Nephron (organoid): ENCODE data around the gene OR2AG2.

Source experiments
- H3K27ac Mint-ChIP-seq, 3 experiments: 2 replicates each; pipeline ENCODE4 v1.8.0; 2020; ENCODE audit warnings: mixed read lengths in 3 of 3, mild to moderate bottlenecking in 2 of 3, moderate library complexity in 1 of 3
- H3K27me3 Mint-ChIP-seq: 2 replicates; pipeline ENCODE4 v1.8.0; 2021; ENCODE audit warnings: low read depth, mild to moderate bottlenecking, moderate library complexity, mixed read lengths
- H3K36me3 Mint-ChIP-seq: 2 replicates; pipeline ENCODE4 v1.8.0; 2020; ENCODE audit warnings: low read depth, mixed read lengths
- H3K4me1 Mint-ChIP-seq: 2 replicates; pipeline ENCODE4 v1.8.0; 2020; ENCODE audit warnings: mixed read lengths
- H3K4me3 Mint-ChIP-seq, 3 experiments: 2 replicates each; pipeline ENCODE4 v1.8.0; 2020; ENCODE audit warnings: mild to moderate bottlenecking in 3 of 3, mixed read lengths in 3 of 3, moderate library complexity in 2 of 3
- H3K9me3 Mint-ChIP-seq: 2 replicates; pipeline ENCODE4 v1.8.0; 2020; ENCODE audit warnings: mixed read lengths
- CTCF ChIP-seq, 3 experiments: fragments of 200-600 bp; sonication (generic); IDR thresholded peaks; one replicate each; pipeline ENCODE4 v1.5.0; 2021; ENCODE audit warnings: antibody characterized with exemption in 3 of 3; ENCODE audit not compliant: unreplicated experiment in 3 of 3

The OR2AG2 gene

GRCh38 chr11:6799402-6799801 lies 27.6 kb upstream of the OR2AG2 start, which contains the start of gene OR6A2:
TSS of gene OR6A2 (minus strand) at chr11:6799689. CDS start at chr11:6795708, 3,981 bp downstream.
- H3K9me3 Mint-ChIP-seq = no peaks in the 10 kb centered on the region
- no peaks in the 10 kb centered on the region for H3K27me3 Mint-ChIP-seq
- H3K27ac Mint-ChIP-seq = no peak within 1 kb of the TSS
- no peak for TF ChIP-seq CTCF (IDR thresholded peaks at IDR 0.05; ENCODE audit: unreplicated experiment in 3 of 3)
- no peaks in the 10 kb centered on the region for H3K4me1 Mint-ChIP-seq
- H3K4me3 Mint-ChIP-seq = no peak within 1 kb of the TSS
- H3K36me3 Mint-ChIP-seq = no peaks in the 10 kb centered on the region

DNA sequence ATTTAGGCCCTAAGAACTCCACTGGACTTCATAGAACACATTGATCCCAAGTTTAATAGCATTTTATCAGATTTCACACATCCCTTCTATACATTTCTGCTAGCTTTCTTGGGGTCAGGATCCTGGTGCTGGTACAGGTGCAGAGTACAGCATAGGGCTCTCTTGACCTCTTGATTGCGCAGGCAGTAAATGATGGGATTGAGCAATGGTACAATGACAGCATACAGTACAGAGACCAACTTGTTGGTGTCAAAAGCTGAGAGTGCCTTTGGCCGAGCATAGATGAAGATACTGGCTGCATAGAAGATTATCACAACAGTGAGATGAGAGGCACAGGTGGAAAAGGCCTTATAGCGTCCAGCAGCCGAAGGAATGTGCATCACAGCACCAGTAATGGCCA lies 22.9 kb upstream of the OR2AG2 start:
- no peaks in the 10 kb centered on the region for H3K4me1 Mint-ChIP-seq
- no peak for TF ChIP-seq CTCF (IDR thresholded peaks at IDR 0.05; ENCODE audit: unreplicated experiment in 3 of 3)
- H3K9me3 Mint-ChIP-seq = no peaks in the 10 kb centered on the region
- no peak overlapping the region for H3K4me3 Mint-ChIP-seq
- no peaks in the 10 kb centered on the region for H3K36me3 Mint-ChIP-seq
- H3K27ac Mint-ChIP-seq = no peak overlapping the region
- H3K27me3 Mint-ChIP-seq = no peaks in the 10 kb centered on the region

- no peaks in the 10 kb centered on the region for H3K9me3 Mint-ChIP-seq
- no peak overlapping the region for H3K4me3 Mint-ChIP-seq
- no peaks in the 10 kb centered on the region for H3K36me3 Mint-ChIP-seq
- H3K27me3 Mint-ChIP-seq = no peaks in the 10 kb centered on the region
- no peak overlapping the region for H3K27ac Mint-ChIP-seq
- H3K4me1 Mint-ChIP-seq = no peaks in the 10 kb centered on the region
- TF ChIP-seq CTCF (IDR thresholded peaks at IDR 0.05; ENCODE audit: unreplicated experiment in 3 of 3) = no peak
Observed at GRCh38 chr11:6790546-6790945, 18.8 kb upstream of the OR2AG2 start.

DNA sequence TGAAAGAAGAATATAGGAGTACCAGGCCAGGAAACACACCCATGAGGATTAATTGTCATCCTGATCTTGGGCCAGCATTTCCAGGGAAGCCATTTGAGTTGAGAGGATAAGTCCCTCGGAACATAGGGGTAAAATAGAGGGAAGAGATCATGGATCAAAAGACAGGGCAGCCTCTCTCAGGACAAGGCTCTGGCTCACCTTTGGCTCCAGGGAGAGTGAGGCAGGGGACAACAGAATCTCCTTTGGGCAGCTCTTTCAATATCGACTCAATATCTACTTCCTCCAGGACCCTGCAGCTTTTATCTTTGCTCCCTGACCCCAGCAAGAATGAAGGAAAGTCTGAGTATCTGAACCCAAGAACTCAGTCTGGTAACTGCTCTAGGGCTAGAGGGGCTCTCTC lies 10.9 kb upstream of the OR2AG2 start, which contains the start of gene OR2AG1:
TSS of gene OR2AG1 (plus strand) at position 301 of the 400 bp plus-strand sequence. CDS start 2,018 bp downstream, outside the sequence.
- Mint-ChIP-seq H3K4me3 (no peak within 1 kb of the TSS), H3K27ac (no peak within 1 kb of the TSS), H3K36me3 (no peaks in the 10 kb centered on the region), H3K4me1 (no peaks in the 10 kb centered on the region), H3K9me3 (no peaks in the 10 kb centered on the region), H3K27me3 (peaks cover 3% of the 10 kb centered on the region)
- no peak for TF ChIP-seq CTCF (IDR thresholded peaks at IDR 0.05; ENCODE audit: unreplicated experiment in 3 of 3)

DNA sequence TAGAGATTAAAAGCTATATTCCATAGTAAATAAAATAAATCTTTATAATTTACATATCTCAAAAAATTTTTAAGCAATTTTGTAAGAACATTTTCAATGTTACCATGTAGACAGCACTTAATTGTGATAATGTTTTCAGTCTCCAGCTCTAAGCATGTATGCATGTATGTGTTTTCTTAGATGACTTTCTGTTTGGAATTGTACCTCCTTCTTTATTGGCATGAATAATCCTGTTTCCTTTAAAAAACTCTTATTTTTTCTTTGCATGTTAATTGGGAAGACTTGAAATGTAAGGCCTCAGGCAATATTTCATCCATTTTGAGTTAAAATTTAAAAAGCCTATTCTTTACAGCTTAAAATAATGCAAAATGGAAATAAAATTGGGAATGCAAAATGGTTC lies 9.1 kb upstream of the OR2AG2 start:
- TF ChIP-seq CTCF (IDR thresholded peaks at IDR 0.05; ENCODE audit: unreplicated experiment in 3 of 3) = no peak
- no peak overlapping the region for H3K27ac Mint-ChIP-seq
- no peak overlapping the region for H3K4me3 Mint-ChIP-seq
- H3K4me1 Mint-ChIP-seq = no peaks in the 10 kb centered on the region
- no peaks in the 10 kb centered on the region for H3K9me3 Mint-ChIP-seq
- H3K36me3 Mint-ChIP-seq = no peaks in the 10 kb centered on the region
- H3K27me3 Mint-ChIP-seq = peaks cover 3% of the 10 kb centered on the region

- no peak for TF ChIP-seq CTCF (IDR thresholded peaks at IDR 0.05; ENCODE audit: unreplicated experiment in 3 of 3)
- Mint-ChIP-seq H3K27ac (no peak overlapping the region), H3K36me3 (no peaks in the 10 kb centered on the region), H3K9me3 (no peaks in the 10 kb centered on the region), H3K27me3 (no peaks in the 10 kb centered on the region), H3K4me3 (no peak overlapping the region), H3K4me1 (no peaks in the 10 kb centered on the region)
Observed at GRCh38 chr11:6778518-6778917, 6.7 kb upstream of the OR2AG2 start.
